NT2/D1 (cell line): ENCODE results near the gene ADCY3.
A peak's percentile ranks its signal among the peaks of the same experiment; 100 is the strongest.

Source experiments
- DNase-seq: peaks from one replicate; pipeline ENCODE4 v3.0.0-alpha.2; 2011; ENCODE audit warnings: low read depth, low spot score
- H3K27me3 ChIP-seq: 2 replicates; pipeline ENCODE4 v1.6.0; 2011; ENCODE audit warnings: mild to moderate bottlenecking; ENCODE audit not compliant: insufficient read length, insufficient read depth
- H3K36me3 ChIP-seq: 2 replicates; pipeline ENCODE4 v1.6.1; 2011; ENCODE audit warnings: mild to moderate bottlenecking, low read length, mixed read lengths; ENCODE audit not compliant: insufficient read depth, insufficient read length
- H3K4me1 ChIP-seq: 2 replicates; pipeline ENCODE4 v1.5.1; 2011; ENCODE audit not compliant: insufficient read depth, insufficient read length
- H3K4me3 ChIP-seq: 2 replicates; pipeline ENCODE4 v1.5.1; 2011; ENCODE audit warnings: low read depth; ENCODE audit not compliant: insufficient read length
- H3K9ac ChIP-seq: 2 replicates; pipeline ENCODE4 v1.6.0; 2011; ENCODE audit warnings: low read depth; ENCODE audit not compliant: insufficient read length
- H3K9me3 ChIP-seq: 2 replicates; pipeline ENCODE4 v1.5.1; 2011; ENCODE audit warnings: mild to moderate bottlenecking, low read length; ENCODE audit not compliant: insufficient read depth
- SUZ12 ChIP-seq: IDR thresholded peaks from 2 replicates; pipeline ENCODE4 v1.6.1; 2011; ENCODE audit not compliant: insufficient read length, insufficient read depth; ENCODE audit errors: extremely low read depth
- YY1 ChIP-seq: IDR thresholded peaks from 2 replicates; pipeline ENCODE4 v1.6.1; 2011; ENCODE audit not compliant: insufficient read length, insufficient read depth
- ZNF274 ChIP-seq: IDR thresholded peaks from 2 replicates; pipeline ENCODE4 v1.6.1; 2011; ENCODE audit warnings: mild to moderate bottlenecking, low read depth, low read length

Gene ADCY3

DNA sequence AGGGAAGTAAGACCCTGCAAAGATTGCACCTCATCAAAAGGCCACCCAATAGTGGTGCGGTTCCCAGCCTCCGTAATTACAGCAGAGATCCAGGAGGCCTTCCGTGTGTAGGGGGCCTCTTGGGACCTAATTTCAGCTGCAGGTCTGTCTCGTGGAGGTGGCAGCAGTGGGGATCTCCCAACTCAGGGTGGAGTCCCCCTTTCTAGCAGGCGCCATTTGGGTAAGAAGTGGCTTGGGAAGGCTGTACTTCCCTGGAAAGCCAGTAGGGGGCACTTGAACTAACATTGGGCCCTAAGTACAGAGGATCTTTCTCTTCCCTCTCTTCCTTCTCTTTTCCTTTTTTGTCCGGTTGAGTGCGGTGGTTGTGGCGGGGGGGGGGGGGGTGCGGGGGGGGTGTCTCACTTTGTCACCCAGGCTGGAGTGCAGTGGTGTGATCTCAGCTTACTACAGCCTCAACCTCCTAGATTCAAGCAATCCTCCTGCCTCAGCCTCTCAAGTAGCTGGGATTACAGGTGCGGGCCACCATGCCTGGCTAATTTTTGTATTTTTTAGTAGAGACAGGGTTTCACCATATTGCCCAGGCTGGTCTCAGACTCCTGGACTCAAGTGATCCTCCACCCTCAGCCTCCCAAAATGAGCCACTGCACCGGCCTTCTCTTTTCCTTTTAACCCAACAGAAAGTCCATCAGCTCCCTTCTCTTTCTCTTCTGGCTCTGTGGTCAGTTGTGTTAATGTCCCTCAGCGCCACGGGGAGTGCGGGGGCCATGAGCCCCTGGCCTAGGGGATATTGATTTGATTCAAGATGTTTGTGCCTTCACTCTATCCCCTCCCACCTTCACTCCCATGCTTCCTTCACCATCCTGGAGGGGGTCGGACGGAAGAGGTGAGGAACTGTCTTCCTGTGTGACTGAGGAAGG is 94.8 kb downstream of the ADCY3 start:
- H3K9ac ChIP-seq, result no peak overlapping the region
- peaks cover 5% of the 10 kb centered on the region; the same call in 1 of the 2 replicates for H3K9me3 ChIP-seq
- no peak overlapping the region for H3K4me3 ChIP-seq
- peaks cover 53% of the 10 kb centered on the region for H3K36me3 ChIP-seq
- no peaks in the 10 kb centered on the region for H3K27me3 ChIP-seq
- TF ChIP-seq YY1 (no peak), SUZ12 (no peak), ZNF274 (no peak)
- no peak for DNase-seq
- H3K4me1 ChIP-seq, result peaks cover 17% of the 10 kb centered on the region

DNA sequence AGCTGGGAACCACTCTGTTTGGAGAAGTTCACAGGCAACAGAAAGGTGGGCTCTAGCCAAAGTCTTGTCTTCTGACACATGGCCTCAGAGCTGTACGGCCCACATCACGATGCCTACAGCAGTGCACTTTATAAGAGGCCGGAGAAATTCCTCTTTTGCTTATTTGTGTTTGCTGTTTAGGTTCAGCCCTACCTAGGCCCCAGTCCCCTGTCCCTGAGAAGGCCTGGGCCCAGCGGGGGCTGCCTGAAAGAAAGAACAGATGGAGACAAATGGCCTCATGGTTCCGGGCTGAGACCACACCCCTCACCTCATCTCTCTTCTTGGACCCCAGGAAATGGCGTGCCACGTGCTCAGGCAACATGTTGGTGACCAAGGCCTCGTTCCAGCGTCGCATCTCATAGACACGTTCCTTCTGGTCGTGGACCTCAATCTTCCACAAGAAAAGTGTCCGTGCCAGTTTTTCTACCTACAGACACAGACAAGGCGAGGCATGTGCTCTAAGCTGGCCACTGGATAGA is 95.9 kb downstream of the ADCY3 start:
- Histone ChIP-seq H3K27me3 (no peaks in the 10 kb centered on the region), H3K9me3 (peaks cover 5% of the 10 kb centered on the region; the same call in 1 of the 2 replicates), H3K36me3 (peaks cover 61% of the 10 kb centered on the region), H3K4me3 (no peak overlapping the region), H3K9ac (no peak overlapping the region), H3K4me1 (peaks cover 17% of the 10 kb centered on the region)
- TF ChIP-seq ZNF274 (no peak), SUZ12 (no peak), YY1 (no peak)
- DNase-seq, result no peak

DNA sequence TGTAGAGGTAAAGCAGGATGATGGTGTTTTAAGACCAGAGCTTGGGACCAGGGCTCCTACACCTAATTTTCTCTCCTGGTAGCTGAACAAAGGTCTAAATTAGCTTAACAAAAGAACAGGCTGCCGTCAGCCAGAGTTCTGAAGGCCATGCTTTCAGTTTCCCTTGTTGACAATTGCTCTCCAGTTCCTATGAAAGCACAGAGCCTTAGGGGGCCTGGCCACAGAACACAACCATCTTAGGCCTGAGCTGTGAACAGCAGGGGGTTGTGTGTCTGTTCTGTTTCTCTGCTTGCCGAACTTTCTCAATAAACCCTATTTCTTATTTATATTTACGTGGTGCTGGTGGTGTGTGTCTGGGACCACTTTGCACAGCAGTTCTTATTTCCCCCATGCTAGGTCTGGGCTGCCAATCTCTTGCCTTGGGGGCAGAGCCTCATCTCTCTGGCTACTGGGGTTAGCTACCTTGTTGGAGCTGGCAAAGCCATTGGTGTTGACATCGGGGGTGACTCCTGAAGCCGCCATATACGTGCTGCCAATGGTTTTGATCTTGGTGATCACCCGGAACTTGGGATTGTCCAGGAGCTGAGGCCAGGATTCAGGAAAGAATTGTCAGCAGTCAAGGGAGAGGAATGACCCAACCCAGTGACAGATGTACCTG is 97.9 kb downstream of the ADCY3 start:
- Histone ChIP-seq H3K4me3 (no peak overlapping the region), H3K9me3 (peaks cover 5% of the 10 kb centered on the region; the same call in 1 of the 2 replicates), H3K9ac (no peak overlapping the region), H3K4me1 (peaks cover 17% of the 10 kb centered on the region), H3K27me3 (no peaks in the 10 kb centered on the region), H3K36me3 (peaks cover 76% of the 10 kb centered on the region)
- peak; percentile 91 for DNase-seq
- TF ChIP-seq YY1 (no peak), SUZ12 (no peak)

DNA sequence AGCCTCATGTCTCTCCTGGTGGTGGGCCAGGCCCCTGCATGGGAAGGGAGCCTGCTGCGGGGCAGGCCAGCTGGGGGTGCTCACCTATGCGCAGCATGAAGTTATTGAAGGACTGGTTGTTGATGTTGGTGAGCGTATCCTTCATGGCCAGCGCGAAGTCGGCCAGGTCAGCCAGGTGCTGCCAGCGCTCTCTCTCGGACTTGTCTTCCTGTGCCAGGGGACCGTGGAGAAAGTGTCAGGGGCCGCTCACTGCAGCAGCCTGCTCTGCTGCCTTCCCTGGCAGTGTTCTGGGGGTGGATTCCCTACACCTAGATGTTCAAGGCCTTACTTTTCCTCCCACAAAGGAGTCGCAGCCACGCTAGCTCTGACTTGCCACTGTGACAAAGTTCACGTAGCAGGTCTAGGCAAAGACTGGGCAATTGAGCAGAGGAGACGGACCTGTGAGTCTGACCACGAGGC is 98.6 kb downstream of the ADCY3 start:
- no peaks in the 10 kb centered on the region for H3K27me3 ChIP-seq
- peaks cover 17% of the 10 kb centered on the region for H3K4me1 ChIP-seq
- H3K9ac ChIP-seq, result peak overlapping the region; percentile 62
- H3K9me3 ChIP-seq, result peaks cover 5% of the 10 kb centered on the region; the same call in 1 of the 2 replicates
- TF ChIP-seq SUZ12 (no peak), ZNF274 (no peak), YY1 (no peak)
- DNase-seq, result no peak
- H3K4me3 ChIP-seq, result no peak overlapping the region
- H3K36me3 ChIP-seq, result peaks cover 82% of the 10 kb centered on the region

DNA sequence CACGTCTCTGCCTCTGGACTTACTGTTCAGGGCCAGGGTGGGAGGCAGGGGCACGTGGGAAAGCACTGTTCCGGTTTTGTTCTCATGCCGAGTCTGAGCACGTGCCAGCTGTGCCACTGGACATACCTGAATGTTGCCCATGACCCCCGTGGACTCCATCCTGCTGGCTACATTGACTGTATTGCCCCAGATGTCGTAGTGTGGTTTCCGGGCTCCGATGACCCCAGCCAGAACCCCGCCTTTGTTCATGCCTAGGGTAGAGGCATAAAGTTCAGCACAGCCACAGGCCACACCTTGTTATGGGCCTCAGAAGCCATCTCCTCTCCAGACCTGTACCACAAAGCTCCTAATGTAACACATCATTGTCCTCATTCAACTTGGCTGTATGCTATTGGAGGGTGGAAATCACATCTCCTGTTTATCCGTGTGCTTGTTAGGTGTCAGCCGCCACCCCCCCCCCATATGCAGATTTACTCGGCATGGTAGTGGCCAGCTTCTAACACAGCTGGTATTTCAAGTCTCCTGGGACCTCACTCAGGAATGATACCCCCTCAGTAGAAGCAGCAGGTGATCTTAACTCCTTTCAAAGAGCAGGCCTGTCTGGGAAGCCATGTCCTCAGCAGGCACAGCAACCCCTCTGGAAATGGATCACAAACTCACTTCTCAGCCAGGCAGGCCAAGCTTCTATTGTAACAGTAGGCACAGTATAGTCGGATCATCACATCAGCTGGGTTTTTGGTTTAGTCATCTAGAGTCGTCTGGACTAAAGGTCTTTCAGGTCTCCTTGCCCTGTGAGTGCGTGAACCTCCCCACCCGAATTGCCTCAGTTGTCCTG is 99.2 kb downstream of the ADCY3 start:
- Histone ChIP-seq H3K36me3 (peaks cover 87% of the 10 kb centered on the region), H3K27me3 (no peaks in the 10 kb centered on the region), H3K4me1 (peaks cover 17% of the 10 kb centered on the region), H3K9me3 (peaks cover 5% of the 10 kb centered on the region; the same call in 1 of the 2 replicates), H3K4me3 (no peak overlapping the region), H3K9ac (peak overlapping the region; percentile 62)
- TF ChIP-seq YY1 (no peak), ZNF274 (no peak), SUZ12 (no peak)
- no peak for DNase-seq

DNA sequence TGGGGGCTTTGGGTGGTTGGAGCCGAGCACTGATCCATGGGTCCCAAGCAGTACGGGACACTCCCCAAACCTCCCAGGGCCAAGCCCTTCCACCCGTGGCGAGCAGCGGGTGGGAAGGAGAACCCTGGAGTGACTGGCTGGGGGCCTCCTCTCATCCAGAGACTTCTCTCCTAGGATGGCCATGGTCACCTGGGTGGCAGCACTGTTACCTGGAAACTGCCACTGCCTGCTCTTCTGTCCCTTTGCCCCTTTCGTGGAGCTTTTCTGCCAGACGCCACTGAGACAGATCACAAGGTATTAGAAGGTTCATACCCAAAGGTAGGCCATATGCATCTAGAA is 99.9 kb downstream of the ADCY3 start:
- Histone ChIP-seq H3K9ac (no peak overlapping the region), H3K4me3 (no peak overlapping the region), H3K36me3 (peaks cover 89% of the 10 kb centered on the region), H3K9me3 (peaks cover 5% of the 10 kb centered on the region; the same call in 1 of the 2 replicates), H3K27me3 (no peaks in the 10 kb centered on the region), H3K4me1 (peaks cover 17% of the 10 kb centered on the region)
- no peak for DNase-seq
- TF ChIP-seq ZNF274, result no peak
- no peak for TF ChIP-seq YY1
